ENCODE measurements around the gene GABBR1.
A peak's percentile ranks its signal among the peaks of the same experiment; 100 is the strongest.

GABBR1 gene

GRCh38 chr6:29617782-29618554, 15.0 kb downstream of the GABBR1 start:
- DNase-seq: no peak

- DNase-seq: no peak
Observed at GRCh38 chr6:29611426-29611825, 21.6 kb downstream of the GABBR1 start.

- DNase-seq: no peak
Observed at GRCh38 chr6:29610540-29610939, 22.4 kb downstream of the GABBR1 start.

- no peak for DNase-seq
Observed at GRCh38 chr6:29608131-29608530, 24.9 kb downstream of the GABBR1 start.

DNA sequence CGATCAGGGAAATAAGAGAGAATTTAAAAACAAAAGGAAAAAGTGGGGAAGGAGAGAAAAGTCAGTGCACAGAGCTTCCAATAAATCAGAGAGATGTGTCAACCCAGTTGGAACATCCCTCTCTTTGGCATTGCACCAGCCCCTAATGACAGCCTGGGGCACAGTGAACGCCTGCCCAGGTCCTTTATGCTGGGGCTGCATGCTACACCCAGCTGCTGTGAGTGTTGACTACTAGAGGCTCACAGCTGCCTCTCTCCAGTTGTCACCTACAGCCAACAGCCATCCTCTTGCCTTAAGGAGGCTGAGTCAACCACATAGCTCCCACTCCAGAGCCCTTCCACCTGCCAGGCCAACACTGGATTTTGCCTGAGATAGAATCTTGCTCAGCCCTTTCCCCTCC, 29.1 kb downstream of the GABBR1 start:
- DNase-seq: no peak

DNA sequence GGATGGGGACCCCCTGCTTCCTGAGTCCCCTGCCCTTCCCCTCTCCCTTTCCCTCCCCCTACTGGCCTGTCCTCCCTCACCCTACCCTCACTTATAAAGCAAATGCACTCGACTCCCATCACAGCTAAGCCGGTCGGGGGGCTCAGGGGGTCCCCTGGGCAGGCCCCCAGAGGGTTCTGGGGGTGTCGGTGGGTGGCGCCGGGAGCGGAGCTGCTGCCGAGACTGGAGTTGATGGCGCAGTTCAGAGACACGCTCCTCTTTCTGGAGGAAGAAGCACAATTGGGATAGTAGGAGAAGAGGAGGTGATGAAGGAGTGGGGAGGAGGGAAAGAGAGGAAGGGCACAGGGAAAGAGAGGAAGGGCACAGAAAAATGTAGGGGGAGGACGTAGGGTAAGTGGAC, 29.5 kb downstream of the GABBR1 start:
- no peak for DNase-seq

- no peak for DNase-seq
Observed at GRCh38 chr6:29602564-29603361, 30.2 kb downstream of the GABBR1 start.

- DNase-seq: no peak
Observed at GRCh38 chr6:29598172-29598747, 34.7 kb downstream of the GABBR1 start.

GRCh38 chr6:29597184-29597583, 35.8 kb downstream of the GABBR1 start:
- DNase-seq: no peak

- no peak for DNase-seq
Observed at GRCh38 chr6:29596381-29596900, 36.5 kb downstream of the GABBR1 start.

DNA sequence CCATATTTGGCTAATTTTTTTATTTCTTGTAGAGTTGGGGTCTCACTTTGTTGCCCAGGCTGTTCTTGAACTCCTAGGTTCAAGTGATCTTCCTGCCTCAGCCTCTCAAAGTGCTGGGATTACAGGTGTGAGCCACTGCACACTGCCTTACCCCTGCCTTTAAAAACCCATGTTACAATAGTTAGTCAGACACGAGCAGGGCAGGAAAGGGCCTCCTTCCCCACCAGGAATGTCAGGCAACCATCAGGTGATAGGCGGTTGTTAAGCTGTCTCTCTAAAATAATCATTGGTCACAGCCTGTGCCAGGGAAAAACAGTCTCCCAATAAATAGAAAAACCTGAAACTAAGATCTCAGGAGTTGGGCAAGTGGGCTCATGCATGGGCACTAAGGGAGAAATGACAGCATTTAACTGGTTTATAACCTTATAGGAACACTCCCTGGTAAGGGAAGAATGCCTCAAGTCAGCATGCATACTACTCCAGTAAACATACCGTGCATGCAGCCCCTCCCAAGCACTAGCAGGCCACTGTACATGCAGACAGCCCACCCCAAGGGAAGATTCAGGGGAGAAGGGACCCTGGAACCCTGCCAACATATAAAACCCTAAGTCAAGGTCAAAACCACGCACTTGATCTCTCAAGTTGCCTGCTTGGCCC, 39.7 kb downstream of the GABBR1 start:
- no peak for DNase-seq

GRCh38 chr6:29591677-29592076, 41.3 kb downstream of the GABBR1 start:
- DNase-seq: no peak

DNA sequence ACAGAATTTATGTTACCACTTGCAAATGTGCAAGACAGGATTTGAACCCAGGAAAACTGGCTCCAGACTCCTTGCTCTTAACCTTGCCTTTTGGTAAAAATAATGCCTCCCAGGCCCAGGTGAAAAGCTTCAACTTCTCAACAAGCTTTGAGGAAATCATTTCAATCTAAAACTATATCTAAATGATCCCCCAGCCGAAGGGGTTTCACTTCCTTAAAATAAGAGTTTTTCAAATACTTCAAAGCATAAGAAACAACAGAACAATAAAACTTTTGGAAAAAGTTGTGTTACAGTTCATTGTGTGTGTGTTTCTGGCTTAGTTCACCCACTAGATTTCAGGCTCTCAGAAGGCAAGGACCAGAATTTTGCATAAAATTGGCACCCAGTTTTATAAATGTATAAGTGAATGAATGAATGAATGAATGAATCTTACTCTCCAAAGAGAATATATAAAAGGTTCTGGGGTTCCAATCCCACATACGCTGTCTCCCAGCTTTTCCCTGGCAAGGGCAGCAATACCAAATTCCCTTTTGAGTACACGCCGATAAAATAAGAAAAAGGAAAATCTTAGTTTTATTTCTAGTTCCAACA, 42.7 kb downstream of the GABBR1 start:
- DNase-seq: no peak

GRCh38 chr6:29589423-29590048, 43.4 kb downstream of the GABBR1 start:
- peak; percentile 67 for DNase-seq

DNA sequence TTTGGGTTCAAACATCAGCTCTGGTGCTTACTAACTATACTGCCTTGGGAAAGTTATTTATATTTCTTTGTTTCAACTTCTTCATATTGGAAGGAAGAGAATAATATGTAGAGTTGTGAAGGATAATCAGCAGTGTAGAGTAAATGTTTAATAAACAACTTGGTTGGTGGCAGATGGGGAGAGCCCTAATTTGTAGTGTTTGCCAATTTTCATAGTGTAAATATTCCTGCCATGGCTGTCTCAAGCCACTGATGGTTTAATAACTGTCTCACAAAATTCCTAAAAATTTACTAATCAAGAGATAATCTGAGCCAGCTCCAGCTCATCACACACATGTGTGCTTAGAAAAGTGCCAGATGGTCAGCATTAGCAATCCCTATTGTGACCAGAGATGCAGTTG, 48.2 kb downstream of the GABBR1 start, which contains the start of gene OR2H2:
Gene OR2H2, plus strand, starts transcription at position 301 of the 400 bp plus-strand sequence. CDS start 2,824 bp downstream, outside the sequence.
- DNase-seq: no peak

DNA sequence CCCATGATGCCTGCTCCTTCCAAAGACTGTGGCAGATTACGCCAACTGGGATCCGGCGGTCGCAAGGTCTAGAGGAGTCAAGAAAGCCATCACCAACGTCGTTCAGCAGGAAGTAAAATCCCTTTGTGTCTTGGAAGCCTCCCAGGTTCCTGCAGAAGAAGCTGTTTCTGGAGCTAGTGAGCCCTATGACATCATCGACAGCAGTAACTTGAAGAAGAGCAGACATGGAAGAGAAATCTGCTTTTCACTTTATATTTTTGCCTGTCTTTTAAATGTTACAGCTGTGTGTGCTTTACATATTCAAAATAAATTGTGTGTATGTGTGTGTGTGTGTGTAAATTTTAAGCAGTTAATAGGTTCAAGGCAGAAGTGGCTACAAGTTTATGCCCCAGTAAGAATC, 55.4 kb downstream of the GABBR1 start:
- no peak for DNase-seq

GRCh38 chr6:29576056-29576455, 56.9 kb downstream of the GABBR1 start:
- no peak for DNase-seq

GRCh38 chr6:29567991-29568390, 65.0 kb downstream of the GABBR1 start:
- no peak for DNase-seq

DNA sequence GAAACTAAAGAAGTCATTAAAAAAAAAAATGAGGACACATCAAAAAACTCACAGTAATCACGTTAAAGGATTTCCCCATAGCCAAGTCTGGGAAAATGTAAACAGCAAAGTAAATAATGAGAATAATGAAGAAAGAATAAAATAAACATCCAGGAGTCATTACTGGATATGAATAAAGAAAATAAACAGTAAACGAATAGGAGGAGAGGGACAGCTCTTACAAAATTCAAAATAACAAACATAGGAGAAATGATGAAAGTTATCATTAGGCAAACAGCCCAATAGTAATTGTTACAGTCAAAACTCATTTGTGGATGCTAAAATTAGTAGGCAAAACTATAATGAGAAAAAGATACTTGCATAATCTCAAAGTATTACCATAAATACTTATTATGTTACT, 65.4 kb downstream of the GABBR1 start:
- no peak for DNase-seq

DNA sequence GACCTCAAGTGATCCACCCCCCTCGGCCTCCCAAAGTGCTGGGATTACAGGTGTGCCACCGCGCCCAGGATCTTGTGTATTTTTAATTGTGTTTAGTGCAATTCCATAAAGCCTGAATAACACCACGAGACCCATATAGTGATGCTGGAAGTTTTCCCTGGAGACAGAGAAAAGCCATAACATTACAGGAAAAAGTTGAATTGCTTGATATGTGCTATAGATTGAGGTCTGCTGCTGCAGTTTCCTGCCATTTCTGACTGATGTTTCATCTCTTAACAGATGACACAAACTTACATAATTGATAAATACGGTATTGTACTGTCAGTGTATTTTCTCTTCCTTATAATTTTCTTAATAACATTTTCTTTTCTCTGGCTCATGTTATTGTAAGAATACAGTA, 66.1 kb downstream of the GABBR1 start:
- DNase-seq: no peak

- DNase-seq: no peak
Observed at GRCh38 chr6:29564875-29565274, 68.1 kb downstream of the GABBR1 start.

- no peak for DNase-seq
Observed at GRCh38 chr6:29563435-29563965, 69.5 kb downstream of the GABBR1 start.
